IPS DF 6.9 (cell line): ENCODE results near the gene OR1I1.

Experiments used
- DNase-seq: peaks from one replicate; pipeline ENCODE4 v3.0.0-alpha.2; 2013; ENCODE audit warnings: low read depth, low spot score
- H3K27ac ChIP-seq: one replicate; pipeline ENCODE4 v1.5.1; 2013; ENCODE audit warnings: low read length, control low read depth
- H3K27me3 ChIP-seq: 2 replicates; pipeline ENCODE4 v1.6.1; 2013; ENCODE audit warnings: mild to moderate bottlenecking, low read length; ENCODE audit not compliant: control insufficient read depth, insufficient read depth
- H3K36me3 ChIP-seq: 2 replicates; pipeline ENCODE4 v1.6.1; 2013; ENCODE audit warnings: low read length; ENCODE audit not compliant: control insufficient read depth, insufficient read depth
- H3K4me1 ChIP-seq: 2 replicates; pipeline ENCODE4 v1.6.1; 2013; ENCODE audit warnings: low read length; ENCODE audit not compliant: control insufficient read depth, insufficient read depth
- H3K4me3 ChIP-seq: 2 replicates; pipeline ENCODE4 v1.5.1; 2013; ENCODE audit warnings: mild to moderate bottlenecking, low read length
- H3K9me3 ChIP-seq: 2 replicates; pipeline ENCODE4 v1.6.1; 2013; ENCODE audit warnings: low read length, inconsistent platforms; ENCODE audit not compliant: control insufficient read depth, insufficient read depth
- WGBS: extraction: QIAGEN DNeasy Blood & Tissue Kit; methylation state at CpG from one replicate; pipeline ENCODE4 v1.1.7; 2013; ENCODE audit warnings: mixed read lengths, missing lambda C conversion rate; ENCODE audit not compliant: insufficient read length, insufficient coverage; 5-methylcytosine and 5-hydroxymethylcytosine counted together

OR1I1 gene

DNA sequence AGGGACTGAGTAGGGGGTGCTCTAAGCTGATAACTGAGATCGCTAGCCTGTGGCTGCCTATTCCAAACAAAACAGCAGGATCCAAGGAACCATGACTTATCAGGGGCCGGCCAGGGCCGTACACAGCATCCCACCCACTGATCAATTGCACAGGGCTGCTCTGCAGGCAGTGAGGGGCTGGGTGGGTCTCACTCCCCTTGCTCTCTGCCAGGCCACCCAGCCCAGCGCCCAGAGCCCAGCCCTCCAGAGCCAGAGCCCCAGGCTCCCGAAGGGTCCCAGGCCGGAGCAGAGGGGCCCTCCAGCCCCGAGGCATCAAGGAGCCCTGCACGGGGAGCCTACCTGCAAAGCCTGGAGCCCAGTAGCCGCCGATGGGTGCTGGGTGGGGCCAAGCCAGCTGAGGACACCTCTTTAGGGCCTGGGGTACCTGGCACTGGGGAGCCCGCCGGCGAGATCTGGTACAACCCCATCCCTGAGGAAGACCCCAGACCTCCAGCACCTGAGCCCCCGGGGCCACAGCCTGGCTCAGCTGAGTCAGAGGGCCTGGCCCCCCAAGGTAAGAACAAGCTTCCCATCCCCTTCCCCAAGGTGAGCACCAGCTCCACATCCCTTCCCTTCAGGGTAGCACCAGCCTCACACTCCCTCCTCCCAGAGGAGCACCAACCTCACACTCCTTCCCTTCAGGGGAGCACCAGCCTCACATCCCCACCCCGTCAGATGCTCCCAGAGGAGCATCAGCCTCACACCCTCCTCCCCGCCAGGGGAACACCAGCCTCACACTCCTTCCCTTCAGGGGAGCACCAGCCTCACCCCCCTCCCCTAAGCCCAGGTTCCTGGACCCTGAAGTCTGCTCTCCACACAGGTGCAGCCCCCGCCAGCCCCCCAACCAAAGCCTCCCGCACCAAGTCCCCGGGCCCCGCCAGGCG lies 27.1 kb downstream of the OR1I1 start:
- no peak overlapping the region for H3K4me3 ChIP-seq

GRCh38 chr19:15109768-15110417 lies 27.9 kb downstream of the OR1I1 start:
- no CpG with 5 or more reads among the region's 49 CpGs for WGBS
- Histone ChIP-seq H3K9me3 (no peaks in the 10 kb centered on the region), H3K27me3 (no peaks in the 10 kb centered on the region)

More for the DNA sequence above, 27.1 kb downstream of the OR1I1 start:
- Histone ChIP-seq H3K27ac (no peak overlapping the region), H3K27me3 (no peaks in the 10 kb centered on the region), H3K9me3 (no peaks in the 10 kb centered on the region), H3K36me3 (peaks cover 33% of the 10 kb centered on the region), H3K4me1 (no peaks in the 10 kb centered on the region; the same call in none of the 2 replicates)
- no peak for DNase-seq
- WGBS, result no CpG with 5 or more reads among the region's 21 CpGs

DNA sequence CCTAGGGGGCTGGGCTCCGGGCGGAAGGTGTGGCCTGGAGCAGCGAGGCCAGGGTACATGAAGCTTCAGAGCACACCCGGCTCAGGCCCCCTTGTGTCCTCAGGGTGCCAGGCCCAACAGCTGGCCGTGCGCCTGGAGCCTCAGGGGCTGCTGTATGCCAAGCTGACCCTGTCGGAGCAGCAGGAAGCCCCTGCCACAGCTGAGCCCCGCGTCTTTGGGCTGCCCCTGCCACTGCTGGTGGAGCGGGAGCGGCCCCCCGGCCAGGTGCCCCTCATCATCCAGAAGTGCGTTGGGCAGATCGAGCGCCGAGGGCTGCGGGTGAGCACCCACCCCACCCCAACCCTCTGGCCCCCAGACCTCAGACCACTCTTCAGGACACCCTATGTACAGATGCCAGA lies 28.4 kb downstream of the OR1I1 start:
- Histone ChIP-seq H3K36me3 (peaks cover 37% of the 10 kb centered on the region), H3K27ac (no peak overlapping the region), H3K4me3 (no peak overlapping the region), H3K4me1 (no peaks in the 10 kb centered on the region; the same call in none of the 2 replicates), H3K9me3 (no peaks in the 10 kb centered on the region), H3K27me3 (no peaks in the 10 kb centered on the region)
- no peak for DNase-seq
- no CpG with 5 or more reads among the region's 17 CpGs for WGBS

More at GRCh38 chr19:15109768-15110417, 27.9 kb downstream of the OR1I1 start:
- no peak overlapping the region for H3K27ac ChIP-seq
- no peak overlapping the region for H3K4me3 ChIP-seq
- DNase-seq, result no peak
- H3K4me1 ChIP-seq, result no peaks in the 10 kb centered on the region; the same call in none of the 2 replicates
- peaks cover 34% of the 10 kb centered on the region for H3K36me3 ChIP-seq

DNA sequence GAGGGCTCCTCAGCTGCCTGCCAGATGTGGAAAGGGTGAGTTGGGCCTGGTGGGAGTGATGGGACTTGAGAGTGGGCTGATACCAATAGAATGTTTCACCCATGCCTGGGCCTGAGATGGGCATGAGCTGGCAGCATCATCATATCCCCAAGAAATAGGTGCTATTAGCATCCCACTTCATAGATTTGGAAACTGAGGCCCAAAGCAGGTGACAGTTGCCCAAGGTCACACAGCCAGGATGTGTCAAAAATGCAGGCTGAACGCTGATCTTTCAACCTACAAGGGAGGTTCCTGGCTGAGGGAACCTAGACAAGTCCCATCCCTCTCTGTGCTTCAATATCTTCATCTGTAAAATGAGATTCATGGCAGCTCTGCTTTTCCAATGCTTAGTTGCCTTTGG lies 29.7 kb downstream of the OR1I1 start:
- Histone ChIP-seq H3K27ac (no peak overlapping the region), H3K9me3 (no peaks in the 10 kb centered on the region), H3K4me3 (no peak overlapping the region), H3K27me3 (no peaks in the 10 kb centered on the region), H3K36me3 (peaks cover 44% of the 10 kb centered on the region), H3K4me1 (no peaks in the 10 kb centered on the region; the same call in none of the 2 replicates)
- no CpG with 5 or more reads among the region's 1 CpG for WGBS
- no peak for DNase-seq

DNA sequence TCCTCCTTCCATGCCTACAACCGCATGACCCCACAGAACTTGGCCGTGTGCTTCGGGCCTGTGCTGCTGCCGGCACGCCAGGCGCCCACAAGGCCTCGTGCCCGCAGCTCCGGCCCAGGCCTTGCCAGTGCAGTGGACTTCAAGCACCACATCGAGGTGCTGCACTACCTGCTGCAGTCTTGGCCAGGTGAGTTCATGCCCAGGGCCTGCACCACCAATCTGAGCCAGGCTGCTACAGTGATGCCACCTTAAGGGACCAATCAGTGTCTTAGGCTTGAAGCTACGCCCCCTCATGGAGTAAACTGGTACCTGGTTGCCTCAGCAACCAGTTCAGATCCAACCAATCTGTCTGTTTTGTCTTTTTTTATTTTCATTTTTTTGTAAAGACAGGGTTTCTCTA lies 30.4 kb downstream of the OR1I1 start:
- no peak overlapping the region for H3K27ac ChIP-seq
- H3K4me3 ChIP-seq, result no peak overlapping the region
- peaks cover 50% of the 10 kb centered on the region for H3K36me3 ChIP-seq
- no CpG with 5 or more reads among the region's 11 CpGs for WGBS
- no peaks in the 10 kb centered on the region; the same call in none of the 2 replicates for H3K4me1 ChIP-seq
- DNase-seq, result no peak
- no peaks in the 10 kb centered on the region for H3K9me3 ChIP-seq
- H3K27me3 ChIP-seq, result no peaks in the 10 kb centered on the region

DNA sequence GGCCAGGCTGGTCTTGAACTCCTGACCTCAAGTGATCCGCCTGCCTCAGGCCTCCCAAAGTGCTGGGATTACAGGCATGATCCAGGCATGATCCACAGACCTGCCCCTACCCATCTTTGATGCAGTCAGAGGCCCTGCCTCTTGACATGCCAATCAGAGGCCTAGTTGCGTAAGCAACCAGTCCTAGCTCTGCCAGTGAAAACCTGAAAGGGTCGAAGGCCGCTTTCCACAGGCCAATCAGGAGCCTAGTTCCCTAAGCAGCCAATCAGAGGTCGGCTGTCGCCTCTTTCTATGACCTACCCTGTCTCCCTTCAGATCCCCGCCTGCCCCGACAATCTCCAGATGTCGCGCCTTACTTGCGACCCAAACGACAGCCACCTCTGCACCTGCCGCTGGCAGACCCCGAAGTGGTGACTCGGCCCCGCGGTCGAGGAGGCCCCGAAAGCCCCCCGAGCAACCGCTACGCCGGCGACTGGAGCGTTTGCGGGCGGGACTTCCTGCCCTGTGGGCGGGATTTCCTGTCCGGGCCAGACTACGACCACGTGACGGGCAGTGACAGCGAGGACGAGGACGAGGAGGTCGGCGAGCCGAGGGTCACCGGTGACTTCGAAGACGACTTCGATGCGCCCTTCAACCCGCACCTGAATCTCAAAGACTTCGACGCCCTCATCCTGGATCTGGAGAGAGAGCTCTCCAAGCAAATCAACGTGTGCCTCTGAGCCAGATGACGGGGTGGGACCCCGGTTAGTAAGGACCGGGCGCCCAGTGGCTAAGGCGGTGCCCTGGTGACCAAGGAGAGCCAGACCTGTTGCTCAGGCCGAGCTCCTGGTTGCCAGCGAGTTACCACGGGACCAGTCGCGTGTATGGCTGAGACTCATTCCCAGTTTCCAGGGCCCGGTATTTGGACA lies 31.5 kb downstream of the OR1I1 start:
- no peak overlapping the region for H3K4me3 ChIP-seq
- no peaks in the 10 kb centered on the region for H3K9me3 ChIP-seq
- DNase-seq, result peak; percentile 29
- no peak overlapping the region for H3K27ac ChIP-seq
- no peaks in the 10 kb centered on the region; the same call in 1 of the 2 replicates for H3K4me1 ChIP-seq
- peaks cover 56% of the 10 kb centered on the region for H3K36me3 ChIP-seq
- no peaks in the 10 kb centered on the region for H3K27me3 ChIP-seq
- WGBS, result no CpG with 5 or more reads among the region's 58 CpGs

DNA sequence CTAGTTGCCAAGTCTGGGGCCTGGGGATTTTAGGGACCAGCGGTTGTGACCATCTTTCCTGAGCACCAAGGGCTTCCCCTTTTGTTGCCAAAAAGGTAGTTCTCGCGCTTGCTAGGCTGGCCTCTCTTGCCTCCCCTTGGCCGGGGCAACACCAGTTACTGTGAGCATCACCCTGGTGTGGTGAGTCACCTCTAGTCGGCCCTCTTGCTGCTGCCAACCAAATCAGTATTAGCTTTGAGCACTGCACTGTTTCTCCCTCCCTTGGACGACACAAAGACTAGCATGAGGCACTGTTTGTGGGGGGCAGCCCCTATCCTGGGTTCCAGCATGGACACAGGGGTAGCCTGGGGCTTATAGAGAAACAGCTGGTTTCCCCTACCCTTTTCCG lies 32.1 kb downstream of the OR1I1 start:
- H3K36me3 ChIP-seq, result peaks cover 62% of the 10 kb centered on the region
- no peaks in the 10 kb centered on the region; the same call in 1 of the 2 replicates for H3K4me1 ChIP-seq
- no CpG with 5 or more reads among the region's 7 CpGs for WGBS
- no peak overlapping the region for H3K4me3 ChIP-seq
- no peaks in the 10 kb centered on the region for H3K27me3 ChIP-seq
- no peak for DNase-seq
- H3K9me3 ChIP-seq, result no peaks in the 10 kb centered on the region
- no peak overlapping the region for H3K27ac ChIP-seq

DNA sequence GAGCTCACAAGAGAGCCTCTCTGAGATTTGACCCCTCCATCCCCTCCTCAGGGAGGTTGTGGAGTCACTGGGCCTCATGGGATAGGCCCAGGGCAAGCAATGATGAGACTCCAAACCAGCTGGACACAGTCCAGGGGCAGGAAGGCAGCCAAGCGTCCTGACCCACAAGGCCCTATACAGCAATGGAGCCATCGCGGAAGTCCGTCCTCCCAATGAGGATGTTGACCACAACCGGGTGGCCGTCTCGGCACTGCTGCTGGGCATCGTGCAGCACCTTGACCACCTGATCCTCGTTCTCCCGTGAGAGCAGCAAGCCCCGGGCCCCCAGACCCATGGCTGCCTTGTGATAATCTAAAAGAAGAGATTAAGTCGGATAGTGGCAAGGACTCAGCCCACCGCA lies 33.1 kb downstream of the OR1I1 start:
- no CpG with 5 or more reads among the region's 13 CpGs for WGBS
- Histone ChIP-seq H3K27ac (no peak overlapping the region), H3K36me3 (peaks cover 62% of the 10 kb centered on the region), H3K9me3 (no peaks in the 10 kb centered on the region), H3K4me3 (no peak overlapping the region), H3K4me1 (no peaks in the 10 kb centered on the region; the same call in 1 of the 2 replicates), H3K27me3 (no peaks in the 10 kb centered on the region)
- no peak for DNase-seq

- H3K4me1 ChIP-seq, result no peaks in the 10 kb centered on the region
- no peak overlapping the region for H3K27ac ChIP-seq
- no peaks in the 10 kb centered on the region for H3K9me3 ChIP-seq
- no CpG with 5 or more reads among the region's 23 CpGs for WGBS
- DNase-seq, result no peak
- H3K4me3 ChIP-seq, result no peak overlapping the region
- no peaks in the 10 kb centered on the region for H3K27me3 ChIP-seq
- peaks cover 56% of the 10 kb centered on the region for H3K36me3 ChIP-seq
These were observed 34.0 kb downstream of the OR1I1 start for GRCh38 chr19:15115762-15116615.
